Stimulated activated CD4-positive, alpha-beta T cell treated with anti-CD3 and anti-CD28 coated beads, Interleukin-1b, Interleukin-23, amount 100 ng/mL, for 24 hours (primary cell): ENCODE data around the gene SMIM45.

Source experiments
- DNase-seq, 4 experiments: peaks; one replicate each; pipeline ENCODE4 v3.0.0-alpha.2; 2020; ENCODE audit warnings: low read depth in 4 of 4, low spot score in 1 of 4

The SMIM45 gene

DNA sequence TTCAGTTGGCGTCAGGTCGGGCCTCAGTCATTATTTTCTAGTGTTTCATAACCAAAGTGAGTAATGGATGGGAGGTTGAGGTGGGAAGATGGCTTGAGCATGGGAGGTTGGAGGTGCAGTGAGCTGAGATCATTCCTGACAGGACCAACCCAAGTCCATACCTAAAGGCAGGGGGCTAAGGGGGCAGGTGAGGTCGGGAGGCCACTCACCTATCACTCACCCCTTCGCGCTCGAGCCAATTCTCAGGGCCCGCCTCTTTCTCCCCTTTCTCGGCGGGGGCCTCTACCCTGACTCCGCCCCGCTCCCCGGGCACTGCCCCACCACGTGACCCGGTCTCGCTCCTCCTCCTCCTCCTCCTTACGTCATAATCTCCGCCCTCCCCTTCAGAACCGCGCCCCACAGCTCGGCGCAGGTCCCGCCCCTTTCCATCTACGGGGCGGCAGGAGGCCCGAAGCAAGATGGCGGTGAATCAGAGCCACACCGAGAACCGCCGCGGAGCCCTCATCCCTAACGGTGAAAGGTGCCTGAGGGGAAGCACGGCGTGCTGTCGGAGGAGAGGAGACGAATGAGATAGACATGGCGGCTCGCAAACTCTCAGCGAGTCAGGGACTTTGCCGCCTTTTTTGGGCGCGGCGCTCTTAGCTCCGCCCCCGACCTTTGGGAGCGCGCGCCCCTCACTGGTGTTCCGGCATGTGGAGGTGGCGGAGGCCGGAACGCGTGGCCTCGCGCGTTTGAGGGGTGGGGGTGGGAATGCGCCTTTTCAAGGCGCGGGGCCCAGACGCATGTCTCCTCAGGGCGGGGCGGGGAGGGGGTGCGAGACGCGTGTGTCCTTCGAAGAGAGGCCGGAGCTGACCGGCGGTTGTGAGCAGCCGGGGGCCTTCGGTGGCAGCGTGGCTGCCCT lies 46.7 kb downstream of the SMIM45 start, which contains the start of gene WBP2NL:
WBP2NL (plus strand) TSS at position 428 of the 901 bp plus-strand sequence; CDS start at position 459, 31 bp downstream.
- peak; percentile 64 to 81 (median 78) for DNase-seq

DNA sequence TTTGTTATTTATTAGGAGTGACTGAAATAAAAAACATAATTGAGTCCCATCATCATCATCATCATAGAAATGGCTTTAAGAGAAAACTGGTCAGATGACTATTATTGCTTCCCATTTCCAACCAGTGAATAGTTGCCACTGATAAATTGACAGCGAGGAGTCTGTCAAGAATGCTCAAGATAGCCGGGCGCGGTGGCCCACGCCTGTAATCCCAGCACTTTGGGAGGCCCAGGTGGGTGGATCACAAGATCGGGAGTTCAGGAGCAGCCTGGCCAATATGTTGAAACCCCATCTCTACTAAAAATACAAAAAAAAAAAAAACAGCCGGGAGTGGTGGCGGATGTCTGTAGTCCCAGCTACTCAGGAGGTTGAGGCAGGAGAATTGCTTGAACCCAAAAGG lies 48.5 kb downstream of the SMIM45 start:
- DNase-seq: no peak

DNA sequence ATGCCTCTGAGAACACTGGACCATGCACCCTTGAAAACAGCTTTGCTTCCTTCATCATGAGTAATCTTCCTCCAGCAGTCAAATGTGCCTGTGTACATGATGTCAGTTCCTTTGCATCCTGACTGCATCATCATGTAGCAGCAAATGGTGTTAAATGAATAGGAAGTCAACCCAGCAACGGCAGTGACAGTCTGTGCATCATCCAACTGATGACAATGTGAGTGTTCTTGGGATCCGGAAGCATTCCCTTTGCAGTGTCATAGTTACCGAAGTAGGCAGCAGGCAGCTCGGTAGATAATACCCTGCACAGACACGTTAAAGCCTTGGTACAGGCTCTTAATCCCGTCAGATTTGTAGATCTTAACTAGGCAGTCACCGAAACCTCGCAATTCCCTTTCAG lies 49.2 kb downstream of the SMIM45 start:
- DNase-seq: no peak

DNA sequence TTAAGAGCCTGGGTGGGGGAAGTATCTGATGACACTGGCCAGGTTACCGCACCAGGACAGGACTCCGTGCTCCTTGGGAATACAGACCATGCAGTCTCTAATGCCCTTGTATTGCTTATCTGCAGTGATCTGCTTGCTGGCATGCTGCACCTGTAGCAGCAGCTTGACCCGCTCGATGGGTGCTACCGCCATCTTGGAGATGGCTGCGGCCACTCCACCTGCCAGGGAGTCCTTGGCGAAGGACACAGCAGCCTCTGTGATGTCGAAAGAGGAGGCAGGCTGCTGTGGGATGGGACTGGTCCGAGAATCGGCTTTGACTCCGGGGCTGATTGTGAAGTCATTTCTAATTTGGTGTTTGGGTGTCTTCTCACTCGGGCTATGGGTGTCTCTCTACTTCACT lies 49.8 kb downstream of the SMIM45 start:
- no peak for DNase-seq

DNA sequence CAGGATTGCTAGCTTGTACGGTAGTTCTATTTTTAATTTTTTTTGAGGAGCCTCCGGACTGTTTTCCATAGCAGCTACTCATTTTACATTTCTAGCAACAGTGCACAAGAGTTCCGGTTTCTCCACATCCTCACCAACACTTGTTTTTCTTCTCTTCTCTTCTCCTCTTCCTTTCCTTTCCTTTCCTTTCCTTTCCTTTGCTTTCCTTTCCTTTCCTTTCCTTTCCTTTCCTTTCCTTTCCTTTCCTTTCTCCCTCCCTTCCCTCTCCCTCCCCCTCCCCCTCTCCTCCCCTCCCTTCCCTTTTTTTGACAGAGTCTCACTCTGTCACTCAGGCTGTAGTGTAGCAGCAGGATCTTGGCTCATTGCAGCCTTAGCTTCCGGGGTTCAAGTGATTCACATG lies 56.0 kb downstream of the SMIM45 start:
- no peak for DNase-seq
